A549 (cell line): ENCODE measurements around the gene SEC16A. TPM values are rescaled to one million over a fixed set of nuclear protein-coding genes. Genes with fewer than 3 reads are reported as not detected.
A peak's percentile ranks its signal among the peaks of the same experiment; 100 is the strongest.

ENCODE experiments used
- ATAC-seq, 2 experiments: fragments of 200-7000 bp in 1 of 2; fragments of >200 bp in 1 of 2; cut with Nextera tagmentation in 1 of 2; cut with Tn5 transposase in 1 of 2; 3 replicates each; pipeline versions ENCODE4 v1.8.0 to v1.9.1; 2018 to 2020; ENCODE audit warnings: mild to moderate bottlenecking in 1 of 2, moderate library complexity in 1 of 2
- CTCF ChIA-PET: fragments of 300-600 bp; sonication (Branson Sonifier 250); formaldehyde crosslinking; extraction: SDS; loops from one replicate; lab custom pipeline; 2021; ENCODE audit warnings: antibody characterized with exemption, inconsistent platforms; lab: Yijun Ruan, JAX
- POLR2A ChIA-PET: fragments of 350-600 bp; formaldehyde crosslinking; extraction: SDS; loops from one replicate; lab custom pipeline; 2021; ENCODE audit warnings: antibody characterized with exemption, inconsistent platforms; lab: Yijun Ruan, JAX
- DNase-seq, 2 experiments: peaks; one replicate each; pipeline versions ENCODE4 v3.0.0 to v3.0.0-alpha.2; 2011 to 2016; ENCODE audit warnings: low read depth in 1 of 2, low spot score in 1 of 2
- FAIRE-seq: peaks from 2 replicates; lab custom pipeline; 2011; peaks lifted over from hg19 to GRCh38; lab: Jason Lieb, UNC
- H3K27ac ChIP-seq, 2 experiments: fragments of >200 bp; sonication (Bioruptor Twin); formaldehyde crosslinking; 3 replicates each; pipeline ENCODE4 v1.5.1; 2016 to 2017
- H3K4me1 ChIP-seq: fragments of >200 bp; sonication (Bioruptor Twin); formaldehyde crosslinking; 3 replicates; pipeline ENCODE4 v1.6.1; 2016
- H3K4me2 ChIP-seq: fragments of >200 bp; sonication (Bioruptor Twin); formaldehyde crosslinking; 3 replicates; pipeline ENCODE4 v1.6.1; 2016
- H3K4me3 ChIP-seq: fragments of >200 bp; sonication (Bioruptor Twin); formaldehyde crosslinking; 3 replicates; pipeline ENCODE4 v1.5.1; 2016
- H3K9me3 ChIP-seq: fragments of >200 bp; sonication (Bioruptor Twin); formaldehyde crosslinking; 3 replicates; pipeline ENCODE4 v1.6.1; 2016
- CEBPB ChIP-seq, 2 experiments: fragments of >200 bp in 1 of 2; sonication (Bioruptor Twin) in 1 of 2; formaldehyde crosslinking in 1 of 2; IDR thresholded peaks; 2 replicates each; pipeline ENCODE4 v1.6.1; 2012 to 2016
- CTCF ChIP-seq: fragments of >200 bp; sonication (Bioruptor Twin); formaldehyde crosslinking; IDR thresholded peaks from 3 replicates; pipeline ENCODE4 v1.5.1; 2016
- EHF ChIP-seq: fragments of 250-450 bp; sonication (Bioruptor Pico); IDR thresholded peaks from 2 replicates; pipeline ENCODE4 v1.5.0; 2020; ENCODE audit warnings: mild to moderate bottlenecking
- ELK1 ChIP-seq: fragments of 150-350 bp; IDR thresholded peaks from 2 replicates; pipeline ENCODE4 v1.6.1; 2014; ENCODE audit warnings: low read depth, mild to moderate bottlenecking, low read length
- EP300 ChIP-seq, 2 experiments: fragments of >200 bp; sonication (Bioruptor Twin); formaldehyde crosslinking; IDR thresholded peaks; 2 replicates in 1 of 2; 3 replicates in 1 of 2; pipeline ENCODE4 v1.6.1; 2016 to 2017
- FOSB ChIP-seq: fragments of 250-450 bp; sonication (Bioruptor Pico); IDR thresholded peaks from 2 replicates; pipeline ENCODE4 v1.5.0; 2020; ENCODE audit warnings: mild to moderate bottlenecking, moderate library complexity
- GATA3 ChIP-seq: IDR thresholded peaks from 2 replicates; pipeline ENCODE4 v1.6.1; 2012; ENCODE audit warnings: borderline replicate concordance
- HES2 ChIP-seq: fragments of >200 bp; sonication (Bioruptor Twin); formaldehyde crosslinking; IDR thresholded peaks from 2 replicates; pipeline ENCODE4 v1.6.1; 2016
- HEYL ChIP-seq: fragments of 250-450 bp; sonication (Bioruptor Pico); IDR thresholded peaks from 2 replicates; pipeline ENCODE4 v1.8.0; 2021; ENCODE audit warnings: mild to moderate bottlenecking, moderate library complexity
- HMGXB4 ChIP-seq: fragments of 250-450 bp; sonication (Bioruptor Pico); IDR thresholded peaks from 2 replicates; pipeline ENCODE4 v1.5.0; 2021; ENCODE audit warnings: mild to moderate bottlenecking, moderate library complexity, borderline replicate concordance
- HOXB13 ChIP-seq: fragments of 250-450 bp; sonication (Bioruptor Pico); IDR thresholded peaks from 2 replicates; pipeline ENCODE4 v1.5.0; 2020; ENCODE audit warnings: low read depth, mild to moderate bottlenecking, moderate library complexity
- MAFK ChIP-seq: fragments of 450-650 bp; IDR thresholded peaks from 2 replicates; pipeline ENCODE4 v1.6.1; 2014; ENCODE audit not compliant: partially characterized antibody
- MAX ChIP-seq: IDR thresholded peaks from 2 replicates; pipeline ENCODE4 v1.6.1; 2012
- MAZ ChIP-seq: fragments of 150-350 bp; IDR thresholded peaks from 2 replicates; pipeline ENCODE4 v1.6.1; 2014; ENCODE audit warnings: antibody characterized with exemption, low read depth, low read length, borderline replicate concordance
- PBX3 ChIP-seq: IDR thresholded peaks from 2 replicates; pipeline ENCODE4 v1.6.1; 2012
- POLR2A ChIP-seq: IDR thresholded peaks from 2 replicates; pipeline ENCODE4 v1.6.1; 2012; ENCODE audit warnings: mild to moderate bottlenecking, low read length
- RNF2 ChIP-seq: fragments of 200-600 bp; sonication (generic); IDR thresholded peaks from 2 replicates; pipeline ENCODE4 v1.6.1; 2016; ENCODE audit warnings: low read depth, mild to moderate bottlenecking, antibody characterized with exemption, moderate library complexity, borderline replicate concordance
- TP53 ChIP-seq: fragments of 250-450 bp; sonication (Bioruptor Pico); IDR thresholded peaks from 2 replicates; pipeline ENCODE4 v1.5.0; 2021; ENCODE audit warnings: mild to moderate bottlenecking, moderate library complexity
- WGBS: methylation state at CpG from one replicate; pipeline ENCODE4 v1.1.6; 2017; ENCODE audit errors: missing lambda C conversion rate; 5-methylcytosine and 5-hydroxymethylcytosine counted together
- polyA plus RNA-seq, 4 experiments: library from polyadenylated mRNA; depleted of rRNA in 3 of 4; stranded (reverse); fragments of >200 nt; fragmentation: RNase III in 1 of 4; extraction: RNeasy Plus Mini Kit Qiagen cat#74134 plus additional on column Dnase treatment in 1 of 4; gene quantifications; 2 replicates in 3 of 4; 3 replicates in 1 of 4; pipeline ENCODE4 v1.2.3, GENCODE V29; 2011 to 2017

The SEC16A gene
- polyA plus RNA-seq, 2 of the 4 experiments (the other 2 are of a cell fraction), result 24.2 to 38.0 TPM

- DNase-seq (no peak), FAIRE-seq (no peak), ATAC-seq (no peak)
- no peak for TF ChIP-seq HOXB13 (CRISPR knock-in tag)
- TF ChIP-seq GATA3, result no peak
- WGBS, result 89% methylated on average over 17 of the region's 29 CpGs
- H3K4me1 ChIP-seq, result no peaks in the 10 kb centered on the region
- H3K9me3 ChIP-seq, result no peaks in the 10 kb centered on the region
- POLR2A ChIA-PET, result no interaction called here
- H3K4me3 ChIP-seq, result no peak overlapping the region
- CTCF ChIA-PET, result interaction anchor here (0.7 to 1.3 kb wide), 3 partner anchors 11 to 150 kb away, joined by 3 to 5 read pairs (median 4); no protein-coding TSS in a partner anchor
- H3K4me2 ChIP-seq, result no peak overlapping the region
- no peak overlapping the region for H3K27ac ChIP-seq
Observed at GRCh38 chr9:136494531-136495215, 11.8 kb upstream of the SEC16A start.

GRCh38 chr9:136494012-136494411 is 11.2 kb upstream of the SEC16A start:
- WGBS, result 87% methylated on average over 8 of the region's 9 CpGs
- FAIRE-seq (no peak), ATAC-seq (peak in 1 of 2 experiments; percentile 16; a peak in 4 of 6 replicates)
- no peak overlapping the region for H3K4me2 ChIP-seq
- CTCF ChIA-PET, result interaction anchor here (0.6 to 0.9 kb wide), 2 partner anchors 10 to 135 kb away, joined by 3 read pairs; no protein-coding TSS in a partner anchor
- POLR2A ChIA-PET, result no interaction called here
- no peak for TF ChIP-seq RNF2
- no peak for TF ChIP-seq POLR2A
- no peak for TF ChIP-seq HEYL (CRISPR knock-in tag)
- TF ChIP-seq CEBPB (IDR thresholded peaks at IDR 0.05), result no peak
- TF ChIP-seq MAX, result no peak
- TF ChIP-seq MAFK, result no peak
- TF ChIP-seq HOXB13 (CRISPR knock-in tag), result no peak
- no peak for TF ChIP-seq PBX3
- no peak for TF ChIP-seq HMGXB4
- TF ChIP-seq FOSB, result no peak
- no peak for TF ChIP-seq TP53
- TF ChIP-seq CTCF, result no peak
- TF ChIP-seq HES2, result no peak
- no peak for TF ChIP-seq EP300 (IDR thresholded peaks at IDR 0.05)
- no peak for TF ChIP-seq ELK1
- TF ChIP-seq MAZ, result no peak
- TF ChIP-seq EHF, result no peak
- TF ChIP-seq, all 56 proteins: peak for 0
- Histone ChIP-seq H3K4me1 (no peaks in the 10 kb centered on the region), H3K27ac (no peak overlapping the region), H3K9me3 (no peaks in the 10 kb centered on the region), H3K4me3 (no peak overlapping the region)
- DNase-seq, result no peak
